Cardiac muscle cell (in vitro differentiated cells and primary cell): ENCODE results near the gene MARCHF9. TPM values are rescaled to one million over a fixed set of nuclear protein-coding genes. Genes with fewer than 3 reads are reported as not detected.

Experiments
- DNase-seq, 2 donors: peaks; one replicate each; pipeline versions ENCODE4 v3.0.0 to v3.0.0-alpha.2; 2010 to 2017; ENCODE audit warnings: low read depth in 1 of 2, low spot score in 1 of 2
- H3K27ac ChIP-seq: fragments of 200-600 bp; sonication (generic); 2 replicates; pipeline ENCODE4 v1.5.1; 2016
- H3K27me3 ChIP-seq: fragments of 200-600 bp; sonication (generic); 2 replicates; pipeline ENCODE4 v1.6.0; 2016; ENCODE audit warnings: control low read depth
- H3K36me3 ChIP-seq: fragments of 200-600 bp; sonication (generic); 2 replicates; pipeline ENCODE4 v1.5.1; 2016; ENCODE audit warnings: control low read depth
- H3K4me1 ChIP-seq: fragments of 200-600 bp; sonication (generic); 2 replicates; pipeline ENCODE4 v1.8.1; 2017; ENCODE audit warnings: low read depth, mild to moderate bottlenecking, mixed run types
- H3K4me3 ChIP-seq: fragments of 200-600 bp; sonication (generic); 2 replicates; pipeline ENCODE4 v1.5.1; 2016; ENCODE audit warnings: mild to moderate bottlenecking
- H3K9me3 ChIP-seq: fragments of 200-600 bp; sonication (generic); 2 replicates; pipeline ENCODE4 v1.5.1; 2017; ENCODE audit warnings: low read depth, mild to moderate bottlenecking, control low read depth
- CTCF ChIP-seq: IDR thresholded peaks from 2 replicates; pipeline ENCODE4 v1.5.1; 2012; ENCODE audit warnings: low read depth, mild to moderate bottlenecking, low read length
- polyA plus RNA-seq: library from polyadenylated mRNA; unstranded; fragments of >200 nt; fragmentation: Nextera tagmentation; extraction: Ambion mirVana; gene quantifications from 2 replicates; pipeline ENCODE4 v1.2.1, GENCODE V29; 2016
- total RNA-seq: library from RNA; depleted of rRNA; stranded (reverse); fragments of >200 nt; gene quantifications from 2 replicates; pipeline ENCODE4 v1.2.3, GENCODE V29; 2016

Gene MARCHF9
- total and polyA plus RNA-seq, 2 experiments from 2014 or later = 9.0 to 21.9 TPM

GRCh38 chr12:57739387-57739786 is 15.5 kb upstream of the MARCHF9 start:
- H3K36me3 ChIP-seq = no peaks in the 10 kb centered on the region
- no peak overlapping the region for H3K27ac ChIP-seq
- H3K4me1 ChIP-seq = peaks cover 5% of the 10 kb centered on the region
- no peaks in the 10 kb centered on the region for H3K9me3 ChIP-seq
- H3K4me3 ChIP-seq = no peak overlapping the region
- DNase-seq = no peak
- H3K27me3 ChIP-seq = peaks cover 91% of the 10 kb centered on the region
- TF ChIP-seq CTCF = no peak

- no peaks in the 10 kb centered on the region for H3K36me3 ChIP-seq
- no peak overlapping the region for H3K27ac ChIP-seq
- TF ChIP-seq CTCF = no peak
- no peak overlapping the region for H3K4me3 ChIP-seq
- no peaks in the 10 kb centered on the region for H3K9me3 ChIP-seq
- DNase-seq = no peak
- H3K4me1 ChIP-seq = peaks cover 5% of the 10 kb centered on the region
- H3K27me3 ChIP-seq = peaks cover 85% of the 10 kb centered on the region
These were observed 14.9 kb upstream of the MARCHF9 start for GRCh38 chr12:57739914-57740538.

GRCh38 chr12:57740656-57741412 is 14.1 kb upstream of the MARCHF9 start:
- DNase-seq = no peak
- H3K27me3 ChIP-seq = peaks cover 77% of the 10 kb centered on the region
- H3K27ac ChIP-seq = no peak overlapping the region
- H3K9me3 ChIP-seq = no peaks in the 10 kb centered on the region
- TF ChIP-seq CTCF = no peak
- H3K4me1 ChIP-seq = peaks cover 5% of the 10 kb centered on the region
- no peaks in the 10 kb centered on the region for H3K36me3 ChIP-seq
- no peak overlapping the region for H3K4me3 ChIP-seq

GRCh38 chr12:57741413-57741789 is 13.5 kb upstream of the MARCHF9 start:
- H3K9me3 ChIP-seq = no peaks in the 10 kb centered on the region
- H3K27me3 ChIP-seq = peaks cover 71% of the 10 kb centered on the region
- H3K4me1 ChIP-seq = peaks cover 5% of the 10 kb centered on the region
- DNase-seq = no peak
- no peak for TF ChIP-seq CTCF
- no peak overlapping the region for H3K4me3 ChIP-seq
- peaks cover 2% of the 10 kb centered on the region for H3K36me3 ChIP-seq
- no peak overlapping the region for H3K27ac ChIP-seq

- Histone ChIP-seq H3K36me3 (peaks cover 8% of the 10 kb centered on the region), H3K9me3 (no peaks in the 10 kb centered on the region), H3K4me1 (peaks cover 5% of the 10 kb centered on the region), H3K4me3 (no peak overlapping the region), H3K27ac (no peak overlapping the region), H3K27me3 (peaks cover 64% of the 10 kb centered on the region)
- no peak for TF ChIP-seq CTCF
- DNase-seq = no peak
These were observed 12.8 kb upstream of the MARCHF9 start for GRCh38 chr12:57741844-57742738.
